Measurements from ENCODE around the gene SLC44A3.

DNA sequence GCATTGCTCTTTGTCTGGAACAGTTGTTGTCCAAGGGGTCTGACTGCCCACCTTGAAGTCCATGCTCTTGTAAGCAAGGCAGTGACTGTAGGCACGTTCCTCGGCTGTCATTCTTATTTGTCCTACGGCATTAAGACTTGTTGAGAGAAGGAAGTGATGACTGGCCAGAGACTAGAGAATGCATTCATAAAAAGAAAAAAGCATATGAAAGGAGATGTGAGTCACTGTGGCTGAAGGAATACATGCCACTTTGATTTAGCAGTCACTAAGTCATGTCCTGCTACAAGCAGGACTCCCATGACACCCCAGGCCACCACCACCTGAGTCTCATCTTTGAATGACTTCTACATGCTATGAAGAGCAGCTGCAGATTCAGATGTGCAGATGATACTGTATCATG, 56.2 kb downstream of the SLC44A3 start:
- TF ChIP-seq, protein P1, sequence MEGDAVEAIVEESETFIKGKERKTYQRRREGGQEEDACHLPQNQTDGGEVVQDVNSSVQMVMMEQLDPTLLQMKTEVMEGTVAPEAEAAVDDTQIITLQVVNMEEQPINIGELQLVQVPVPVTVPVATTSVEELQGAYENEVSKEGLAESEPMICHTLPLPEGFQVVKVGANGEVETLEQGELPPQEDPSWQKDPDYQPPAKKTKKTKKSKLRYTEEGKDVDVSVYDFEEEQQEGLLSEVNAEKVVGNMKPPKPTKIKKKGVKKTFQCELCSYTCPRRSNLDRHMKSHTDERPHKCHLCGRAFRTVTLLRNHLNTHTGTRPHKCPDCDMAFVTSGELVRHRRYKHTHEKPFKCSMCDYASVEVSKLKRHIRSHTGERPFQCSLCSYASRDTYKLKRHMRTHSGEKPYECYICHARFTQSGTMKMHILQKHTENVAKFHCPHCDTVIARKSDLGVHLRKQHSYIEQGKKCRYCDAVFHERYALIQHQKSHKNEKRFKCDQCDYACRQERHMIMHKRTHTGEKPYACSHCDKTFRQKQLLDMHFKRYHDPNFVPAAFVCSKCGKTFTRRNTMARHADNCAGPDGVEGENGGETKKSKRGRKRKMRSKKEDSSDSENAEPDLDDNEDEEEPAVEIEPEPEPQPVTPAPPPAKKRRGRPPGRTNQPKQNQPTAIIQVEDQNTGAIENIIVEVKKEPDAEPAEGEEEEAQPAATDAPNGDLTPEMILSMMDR (conservative IDR thresholded peaks at IDR 0.05; ENCODE audit: low read depth, low read length): no peak
- no peak for TF ChIP-seq CHD1 (IDR thresholded peaks at IDR 0.05; ENCODE audit: low read depth, low read length)

Data from IMR-90 (cell line).